ENCODE data around the gene GOLIM4.
A peak's percentile ranks its signal among the peaks of the same experiment; 100 is the strongest.
"Not testable (repeated sequence)": the region's sequence is repeated elsewhere in the genome, so short reads cannot be mapped to it uniquely, and the experiment has no call there.

Gene GOLIM4

GRCh38 chr3:168063122-168063521 lies 32.6 kb downstream of the GOLIM4 start:
- TF ChIP-seq CTCF (conservative IDR thresholded peaks at IDR 0.05; ENCODE audit: low read length): no peak
- no peak overlapping the region for H3K4me3 ChIP-seq (ENCODE audit: low read length)
- DNase-seq (ENCODE audit: low read depth): no peak

- DNase-seq (ENCODE audit: low read depth): no peak
- TF ChIP-seq CTCF (conservative IDR thresholded peaks at IDR 0.05; ENCODE audit: low read length): no peak
- H3K4me3 ChIP-seq (ENCODE audit: low read length): no peak overlapping the region
Measured at GRCh38 chr3:168062679-168063078, 33.0 kb downstream of the GOLIM4 start.

GRCh38 chr3:168061332-168061996 lies 34.3 kb downstream of the GOLIM4 start:
- H3K4me3 ChIP-seq (ENCODE audit: low read length): no peak overlapping the region
- no peak for DNase-seq (ENCODE audit: low read depth)
- TF ChIP-seq CTCF (conservative IDR thresholded peaks at IDR 0.05; ENCODE audit: low read length): peak; percentile 21; the same call in 1 of the 2 replicates

GRCh38 chr3:168060317-168060716 lies 35.4 kb downstream of the GOLIM4 start:
- H3K4me3 ChIP-seq (ENCODE audit: low read length): no peak overlapping the region
- TF ChIP-seq CTCF (conservative IDR thresholded peaks at IDR 0.05; ENCODE audit: low read length): no peak
- DNase-seq (ENCODE audit: low read depth): no peak

- H3K4me3 ChIP-seq (ENCODE audit: low read length): no peak overlapping the region
- DNase-seq (ENCODE audit: low read depth): no peak
- TF ChIP-seq CTCF (conservative IDR thresholded peaks at IDR 0.05; ENCODE audit: low read length): no peak
Measured at GRCh38 chr3:168058481-168058880, 37.2 kb downstream of the GOLIM4 start.

- not testable (repeated sequence) for DNase-seq (ENCODE audit: low read depth)
Measured at GRCh38 chr3:168056398-168057230, 39.1 kb downstream of the GOLIM4 start.

GRCh38 chr3:168054447-168054846 lies 41.3 kb downstream of the GOLIM4 start:
- no peak for TF ChIP-seq CTCF (conservative IDR thresholded peaks at IDR 0.05; ENCODE audit: low read length)
- no peak overlapping the region for H3K4me3 ChIP-seq (ENCODE audit: low read length)
- DNase-seq (ENCODE audit: low read depth): no peak

More at GRCh38 chr3:168056398-168057230, 39.1 kb downstream of the GOLIM4 start:
- H3K4me3 ChIP-seq (ENCODE audit: low read length): not testable (repeated sequence)
